Measurements from ENCODE around the gene HEBP1. TPM values are rescaled to one million over a fixed set of nuclear protein-coding genes. Genes with fewer than 3 reads are reported as not detected.

Gene HEBP1
- total RNA-seq, 3 donors from 2014 or later (not counting 1 experiment from before 2014, with no cell fraction given) = 10.8 to 13.5 (median 11.9) TPM

DNA sequence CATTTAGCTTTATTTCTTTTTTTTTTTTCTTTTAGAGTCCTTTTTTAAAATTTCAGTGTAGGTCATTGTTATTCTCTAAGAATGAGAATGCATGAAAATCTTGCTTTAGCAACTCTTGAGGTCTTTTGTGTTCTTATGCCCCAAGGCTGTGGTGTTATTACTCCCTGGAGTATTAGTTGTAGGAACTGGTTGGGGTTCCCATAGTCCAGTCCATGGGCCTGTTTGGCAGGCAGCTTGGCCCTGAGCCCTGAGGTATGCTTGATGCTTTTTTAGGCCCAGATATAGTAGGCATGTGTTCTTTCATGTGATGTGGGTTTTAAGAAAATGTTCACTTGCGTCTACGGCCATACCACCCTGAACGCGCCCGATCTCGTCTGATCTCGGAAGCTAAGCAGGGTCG is 45.8 kb upstream of the HEBP1 start:
- TF ChIP-seq, protein P1, sequence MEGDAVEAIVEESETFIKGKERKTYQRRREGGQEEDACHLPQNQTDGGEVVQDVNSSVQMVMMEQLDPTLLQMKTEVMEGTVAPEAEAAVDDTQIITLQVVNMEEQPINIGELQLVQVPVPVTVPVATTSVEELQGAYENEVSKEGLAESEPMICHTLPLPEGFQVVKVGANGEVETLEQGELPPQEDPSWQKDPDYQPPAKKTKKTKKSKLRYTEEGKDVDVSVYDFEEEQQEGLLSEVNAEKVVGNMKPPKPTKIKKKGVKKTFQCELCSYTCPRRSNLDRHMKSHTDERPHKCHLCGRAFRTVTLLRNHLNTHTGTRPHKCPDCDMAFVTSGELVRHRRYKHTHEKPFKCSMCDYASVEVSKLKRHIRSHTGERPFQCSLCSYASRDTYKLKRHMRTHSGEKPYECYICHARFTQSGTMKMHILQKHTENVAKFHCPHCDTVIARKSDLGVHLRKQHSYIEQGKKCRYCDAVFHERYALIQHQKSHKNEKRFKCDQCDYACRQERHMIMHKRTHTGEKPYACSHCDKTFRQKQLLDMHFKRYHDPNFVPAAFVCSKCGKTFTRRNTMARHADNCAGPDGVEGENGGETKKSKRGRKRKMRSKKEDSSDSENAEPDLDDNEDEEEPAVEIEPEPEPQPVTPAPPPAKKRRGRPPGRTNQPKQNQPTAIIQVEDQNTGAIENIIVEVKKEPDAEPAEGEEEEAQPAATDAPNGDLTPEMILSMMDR (IDR thresholded peaks at IDR 0.05) = no peak
- Histone ChIP-seq H3K27me3 (ENCODE audit: control insufficient read depth, insufficient read depth, low read length) (no peaks in the 10 kb centered on the region), H3K4me1 (ENCODE audit: control insufficient read depth, insufficient read depth, low read length) (peaks cover 10% of the 10 kb centered on the region), H3K36me3 (ENCODE audit: control insufficient read depth, insufficient read depth, low read length) (no peaks in the 10 kb centered on the region), H3K9me3 (ENCODE audit: control insufficient read depth, insufficient read depth, low read length) (no peaks in the 10 kb centered on the region), H3K27ac (ENCODE audit: low read length) (no peak overlapping the region), H3K4me3 (ENCODE audit: low read length) (no peak overlapping the region)
- DNase-seq (no peak), ATAC-seq (no peak)
- intact Hi-C loops (cut with micrococcal nuclease) = no loop called here
- Mint-ChIP-seq H3K4me3 (peak overlapping the region; percentile 89), H3K9me3 (no peaks in the 10 kb centered on the region), H3K4me1 (peaks cover 5 to 10% of the 10 kb centered on the region in 2 donors), H3K27ac (no peak overlapping the region), H3K27me3 (ENCODE audit: low read depth in 2 of 2) (peaks cover 6 to 14% of the 10 kb centered on the region in 2 donors), H3K36me3 (no peaks in the 10 kb centered on the region)
- 99% methylated on average over 6 of the region's 8 CpGs for WGBS (ENCODE audit: insufficient coverage)

DNA sequence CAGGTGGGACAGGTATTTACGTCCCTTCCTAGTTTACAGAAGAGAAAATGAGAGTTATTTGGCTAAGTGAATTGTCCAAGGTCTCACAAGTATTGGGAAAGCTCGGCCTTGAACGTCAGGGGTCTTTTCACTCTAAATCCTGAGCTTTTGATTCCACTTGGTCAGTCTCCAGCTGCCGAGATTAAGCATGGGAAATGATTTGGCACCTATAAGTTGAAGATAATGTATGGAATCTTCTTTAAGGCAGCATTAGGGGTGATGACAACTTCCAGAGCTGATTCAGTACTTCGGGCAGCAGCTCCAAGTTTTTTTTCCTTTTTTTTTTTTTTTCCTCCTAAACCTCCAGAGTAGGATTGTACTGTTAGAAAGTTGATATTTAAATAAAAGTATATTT is 44.8 kb upstream of the HEBP1 start:
- Mint-ChIP-seq H3K27ac (peak overlapping the region in 1 of 2 donors; percentile 79), H3K4me3 (peak overlapping the region; percentile 89), H3K27me3 (ENCODE audit: low read depth in 2 of 2) (peaks cover 7 to 19% of the 10 kb centered on the region in 2 donors), H3K36me3 (no peaks in the 10 kb centered on the region), H3K9me3 (no peaks in the 10 kb centered on the region), H3K4me1 (peaks cover 5 to 10% of the 10 kb centered on the region in 2 donors)
- TF ChIP-seq, protein P1 (IDR thresholded peaks at IDR 0.05) = no peak
- H3K27ac ChIP-seq (ENCODE audit: low read length) = no peak overlapping the region
- ATAC-seq = no peak
- DNase-seq = no peak
- no peaks in the 10 kb centered on the region for H3K9me3 ChIP-seq (ENCODE audit: control insufficient read depth, insufficient read depth, low read length)
- no peaks in the 10 kb centered on the region for H3K27me3 ChIP-seq (ENCODE audit: control insufficient read depth, insufficient read depth, low read length)
- 13% methylated on average over 4 of the region's 5 CpGs for WGBS (ENCODE audit: insufficient coverage)
- H3K4me1 ChIP-seq (ENCODE audit: control insufficient read depth, insufficient read depth, low read length) = peaks cover 10% of the 10 kb centered on the region
- peak overlapping the region; percentile 94 for H3K4me3 ChIP-seq (ENCODE audit: low read length)
- H3K36me3 ChIP-seq (ENCODE audit: control insufficient read depth, insufficient read depth, low read length) = no peaks in the 10 kb centered on the region
- intact Hi-C loops (cut with micrococcal nuclease) = no loop called here

DNA sequence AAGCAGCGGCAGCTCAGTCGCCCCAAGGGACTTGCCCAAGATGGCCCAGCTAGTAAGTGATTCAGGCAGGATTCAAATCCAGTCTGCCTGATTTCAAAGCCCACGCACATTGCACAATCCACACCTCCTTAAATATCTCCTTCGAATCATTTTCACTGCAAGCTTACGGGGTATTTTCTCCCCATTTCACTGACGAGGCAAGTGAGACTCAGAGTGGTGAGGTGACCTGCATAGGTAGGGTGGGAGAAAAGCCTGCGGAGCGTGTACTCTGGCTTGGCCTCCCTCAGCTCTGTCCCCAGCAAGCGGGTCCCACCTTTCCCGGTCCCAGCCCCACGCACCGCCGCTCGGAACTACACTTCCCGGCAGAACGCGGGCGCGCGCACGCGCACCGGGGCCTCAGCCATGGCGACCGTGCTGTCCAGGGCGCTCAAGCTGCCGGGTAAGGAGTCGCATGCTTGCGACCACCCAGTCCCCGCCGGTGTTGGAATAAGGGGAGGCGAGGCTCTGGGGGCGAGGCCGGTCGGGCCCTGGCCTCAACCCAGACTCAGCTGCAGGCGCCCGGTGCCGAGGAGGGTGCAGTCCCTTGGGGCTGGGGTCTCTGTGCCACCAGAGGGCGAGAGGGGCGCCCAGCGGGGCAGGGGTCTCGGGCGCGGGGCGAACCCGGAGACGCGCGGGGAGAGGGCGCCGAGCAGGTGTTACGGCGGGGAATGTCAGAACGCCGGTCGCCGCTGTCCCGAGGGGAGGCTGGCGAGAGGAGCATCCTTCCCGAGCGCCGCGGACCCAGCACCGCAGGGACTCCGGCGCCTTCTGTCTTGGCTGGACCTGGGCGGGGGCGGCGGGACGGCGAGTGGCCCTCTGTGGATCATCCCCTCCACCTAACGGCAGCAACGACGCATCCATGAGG is 44.2 kb upstream of the HEBP1 start, which contains the start of gene FAM234B:
TSS of gene FAM234B (plus strand) at position 380 of the 904 bp plus-strand sequence. CDS start at position 403, 23 bp downstream.
- no peak within 1 kb of the TSS for H3K27ac ChIP-seq (ENCODE audit: low read length)

More for the DNA sequence above, 44.2 kb upstream of the HEBP1 start, which contains the start of gene FAM234B:
- DNase-seq (peak; percentile 60 to 83), ATAC-seq (peak; percentile 88 to 99 (median 95))
- H3K27me3 ChIP-seq (ENCODE audit: control insufficient read depth, insufficient read depth, low read length) = no peaks in the 10 kb centered on the region
- intact Hi-C loops (cut with micrococcal nuclease) = no loop called here
- 3% methylated on average over 72 of the region's 74 CpGs for WGBS (ENCODE audit: insufficient coverage)
- H3K4me1 ChIP-seq (ENCODE audit: control insufficient read depth, insufficient read depth, low read length) = peaks cover 10% of the 10 kb centered on the region
- Mint-ChIP-seq H3K9me3 (no peaks in the 10 kb centered on the region), H3K4me1 (peaks cover 5 to 10% of the 10 kb centered on the region in 2 donors), H3K36me3 (no peaks in the 10 kb centered on the region), H3K4me3 (peak within 1 kb of the TSS; percentile 89), H3K27me3 (ENCODE audit: low read depth in 2 of 2) (peaks cover 9 to 19% of the 10 kb centered on the region in 2 donors), H3K27ac (peak within 1 kb of the TSS in 1 of 2 donors; percentile 79)
- TF ChIP-seq, protein P1 (IDR thresholded peaks at IDR 0.05) = no peak
- peak within 1 kb of the TSS; percentile 94 for H3K4me3 ChIP-seq (ENCODE audit: low read length)
- no peaks in the 10 kb centered on the region for H3K36me3 ChIP-seq (ENCODE audit: control insufficient read depth, insufficient read depth, low read length)
- H3K9me3 ChIP-seq (ENCODE audit: control insufficient read depth, insufficient read depth, low read length) = no peaks in the 10 kb centered on the region

Measured in natural killer cell (primary cell).